Measurements from ENCODE around the gene CASP8AP2. TPM values are rescaled to one million over a fixed set of nuclear protein-coding genes. Genes with fewer than 3 reads are reported as not detected.

Gene CASP8AP2
- total RNA-seq, 1 experiment from 2014 or later: 24.3 TPM

- peaks cover 20% of the 10 kb centered on the region for H3K36me3 Mint-ChIP-seq (ENCODE audit: insufficient read depth, unreplicated experiment)
- DNase-seq: no peak
- CTCF ChIA-PET: no interaction called here
- H3K9me3 Mint-ChIP-seq (ENCODE audit: low read depth, unreplicated experiment): no peaks in the 10 kb centered on the region
- BruUV-seq (replicated peaks): no TSS peak
- peaks cover 7% of the 10 kb centered on the region for H3K4me1 Mint-ChIP-seq (ENCODE audit: low read depth, unreplicated experiment)
- TF ChIP-seq, protein P1, sequence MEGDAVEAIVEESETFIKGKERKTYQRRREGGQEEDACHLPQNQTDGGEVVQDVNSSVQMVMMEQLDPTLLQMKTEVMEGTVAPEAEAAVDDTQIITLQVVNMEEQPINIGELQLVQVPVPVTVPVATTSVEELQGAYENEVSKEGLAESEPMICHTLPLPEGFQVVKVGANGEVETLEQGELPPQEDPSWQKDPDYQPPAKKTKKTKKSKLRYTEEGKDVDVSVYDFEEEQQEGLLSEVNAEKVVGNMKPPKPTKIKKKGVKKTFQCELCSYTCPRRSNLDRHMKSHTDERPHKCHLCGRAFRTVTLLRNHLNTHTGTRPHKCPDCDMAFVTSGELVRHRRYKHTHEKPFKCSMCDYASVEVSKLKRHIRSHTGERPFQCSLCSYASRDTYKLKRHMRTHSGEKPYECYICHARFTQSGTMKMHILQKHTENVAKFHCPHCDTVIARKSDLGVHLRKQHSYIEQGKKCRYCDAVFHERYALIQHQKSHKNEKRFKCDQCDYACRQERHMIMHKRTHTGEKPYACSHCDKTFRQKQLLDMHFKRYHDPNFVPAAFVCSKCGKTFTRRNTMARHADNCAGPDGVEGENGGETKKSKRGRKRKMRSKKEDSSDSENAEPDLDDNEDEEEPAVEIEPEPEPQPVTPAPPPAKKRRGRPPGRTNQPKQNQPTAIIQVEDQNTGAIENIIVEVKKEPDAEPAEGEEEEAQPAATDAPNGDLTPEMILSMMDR (IDR thresholded peaks at IDR 0.05; ENCODE audit: unreplicated experiment): no peak
- no peak overlapping the region for H3K4me3 Mint-ChIP-seq (ENCODE audit: low read depth, unreplicated experiment)
- intact Hi-C loops (cut with micrococcal nuclease; ENCODE audit: unreplicated experiment): no loop called here
- H3K27ac Mint-ChIP-seq (ENCODE audit: unreplicated experiment): no peak overlapping the region
- H3K27me3 Mint-ChIP-seq (ENCODE audit: unreplicated experiment): no peaks in the 10 kb centered on the region
Observed at GRCh38 chr6:89797317-89797716, 32.4 kb upstream of the CASP8AP2 start.

DNA sequence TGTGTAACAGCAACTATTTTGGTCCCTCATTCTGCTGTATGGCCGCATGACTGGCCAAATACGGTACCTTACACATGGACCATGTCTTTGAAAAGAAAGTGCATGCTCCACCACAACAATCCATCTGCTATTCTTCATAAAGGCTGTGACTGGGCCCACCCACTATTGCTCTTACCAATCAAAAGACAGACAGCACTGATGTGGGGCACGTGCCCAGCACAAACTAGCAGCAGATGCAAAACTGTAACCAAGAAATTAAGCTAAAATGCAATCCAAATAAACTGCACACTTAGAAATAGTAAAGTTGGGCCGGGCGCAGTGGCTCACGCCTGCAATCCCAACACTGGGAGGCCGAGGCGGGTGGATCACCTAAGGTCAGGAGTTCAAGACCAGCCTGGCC is 30.6 kb upstream of the CASP8AP2 start:
- TF ChIP-seq, protein P1 (IDR thresholded peaks at IDR 0.05; ENCODE audit: unreplicated experiment): no peak
- DNase-seq: no peak
- Mint-ChIP-seq H3K36me3 (ENCODE audit: insufficient read depth, unreplicated experiment) (peaks cover 15% of the 10 kb centered on the region), H3K4me3 (ENCODE audit: low read depth, unreplicated experiment) (no peak overlapping the region), H3K27ac (ENCODE audit: unreplicated experiment) (no peak overlapping the region), H3K9me3 (ENCODE audit: low read depth, unreplicated experiment) (no peaks in the 10 kb centered on the region), H3K4me1 (ENCODE audit: low read depth, unreplicated experiment) (no peaks in the 10 kb centered on the region), H3K27me3 (ENCODE audit: unreplicated experiment) (no peaks in the 10 kb centered on the region)
- no TSS peak for BruUV-seq (replicated peaks)
- CTCF ChIA-PET: interaction anchor here (0.7 kb wide), 1 partner anchor 14 kb away, joined by 3 read pairs; no protein-coding TSS in a partner anchor
- intact Hi-C loops (cut with micrococcal nuclease; ENCODE audit: unreplicated experiment): no loop called here

GRCh38 chr6:89799756-89800155 is 29.9 kb upstream of the CASP8AP2 start:
- H3K27ac Mint-ChIP-seq (ENCODE audit: unreplicated experiment): no peak overlapping the region

DNA sequence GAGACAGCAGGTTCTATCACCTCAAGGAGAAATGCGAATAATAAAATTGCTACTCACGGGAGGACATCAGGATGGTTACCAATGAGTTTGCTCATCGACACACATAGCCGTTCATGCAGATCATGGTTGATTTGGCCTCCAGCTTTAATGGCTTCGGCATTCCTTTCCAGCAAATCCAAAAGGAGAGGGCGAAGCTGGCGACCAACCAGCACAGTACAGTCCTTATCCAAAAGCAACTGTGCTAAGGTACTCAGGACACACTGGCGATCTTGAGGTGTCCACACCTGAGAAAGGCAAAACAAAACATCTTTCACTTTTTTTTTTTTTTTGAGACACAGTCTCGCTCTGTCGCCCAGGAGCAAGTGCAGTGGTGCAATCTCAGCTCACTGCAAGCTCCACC is 26.4 kb upstream of the CASP8AP2 start:
- Mint-ChIP-seq H3K27ac (ENCODE audit: unreplicated experiment) (no peak overlapping the region), H3K27me3 (ENCODE audit: unreplicated experiment) (no peaks in the 10 kb centered on the region), H3K36me3 (ENCODE audit: insufficient read depth, unreplicated experiment) (peaks cover 10% of the 10 kb centered on the region), H3K9me3 (ENCODE audit: low read depth, unreplicated experiment) (no peaks in the 10 kb centered on the region), H3K4me1 (ENCODE audit: low read depth, unreplicated experiment) (no peaks in the 10 kb centered on the region), H3K4me3 (ENCODE audit: low read depth, unreplicated experiment) (no peak overlapping the region)
- no peak for DNase-seq
- intact Hi-C loops (cut with micrococcal nuclease; ENCODE audit: unreplicated experiment): no loop called here
- TF ChIP-seq, protein P1 (IDR thresholded peaks at IDR 0.05; ENCODE audit: unreplicated experiment): no peak
- CTCF ChIA-PET: interaction anchor here (0.7 kb wide), 1 partner anchor 276 kb away, joined by 5 read pairs; no protein-coding TSS in a partner anchor
- BruUV-seq (replicated peaks): no TSS peak

More at GRCh38 chr6:89799756-89800155, 29.9 kb upstream of the CASP8AP2 start:
- TF ChIP-seq, protein P1 (IDR thresholded peaks at IDR 0.05; ENCODE audit: unreplicated experiment): no peak
- no TSS peak for BruUV-seq (replicated peaks)
- H3K4me1 Mint-ChIP-seq (ENCODE audit: low read depth, unreplicated experiment): no peaks in the 10 kb centered on the region
- DNase-seq: no peak
- CTCF ChIA-PET: interaction anchor here (0.7 kb wide), 1 partner anchor 13 kb away, joined by 3 read pairs; no protein-coding TSS in a partner anchor
- no peak overlapping the region for H3K4me3 Mint-ChIP-seq (ENCODE audit: low read depth, unreplicated experiment)
- H3K9me3 Mint-ChIP-seq (ENCODE audit: low read depth, unreplicated experiment): no peaks in the 10 kb centered on the region
- intact Hi-C loops (cut with micrococcal nuclease; ENCODE audit: unreplicated experiment): no loop called here
- H3K36me3 Mint-ChIP-seq (ENCODE audit: insufficient read depth, unreplicated experiment): peaks cover 15% of the 10 kb centered on the region
- H3K27me3 Mint-ChIP-seq (ENCODE audit: unreplicated experiment): no peaks in the 10 kb centered on the region

Measured in Calu3 (cell line).